ENCODE data around the gene CDCA8.
A peak's percentile ranks its signal among the peaks of the same experiment; 100 is the strongest.

CDCA8 gene

GRCh38 chr1:37692078-37692833, at the start of gene CDCA8:
Gene CDCA8, plus strand, starts transcription at chr1:37692516. Its CDS starts 175 bp downstream, at chr1:37692691.
- Histone ChIP-seq H3K4me3 (ENCODE audit: low read depth in 1 of 2, low read length in 1 of 2) (peak within 1 kb of the TSS; percentile 76 to 96), H3K27me3 (no peaks in the 10 kb centered on the region), H3K27ac (peak within 1 kb of the TSS; percentile 75), H3K9me3 (no peaks in the 10 kb centered on the region), H3K4me1 (ENCODE audit: control insufficient read depth in 1 of 2, insufficient read depth in 1 of 2, low read depth in 1 of 2, low read length in 1 of 2) (peaks cover 33% of the 10 kb centered on the region in 2 experiments), H3K36me3 (peaks cover 15% of the 10 kb centered on the region)
- peak; percentile 78 for TF ChIP-seq CTCF (IDR thresholded peaks at IDR 0.05)

- H3K9me3 ChIP-seq, result no peaks in the 10 kb centered on the region
- H3K36me3 ChIP-seq, result no peaks in the 10 kb centered on the region
- TF ChIP-seq CTCF (IDR thresholded peaks at IDR 0.05), result no peak
Observed at GRCh38 chr1:37647281-37647680, 45.0 kb upstream of the CDCA8 start.

GRCh38 chr1:37650173-37650572, 42.1 kb upstream of the CDCA8 start:
- no peak overlapping the region for H3K4me3 ChIP-seq (ENCODE audit: low read depth in 1 of 2, low read length in 1 of 2)
- no peak overlapping the region for H3K27ac ChIP-seq
- H3K4me1 ChIP-seq (ENCODE audit: control insufficient read depth in 1 of 2, insufficient read depth in 1 of 2, low read depth in 1 of 2, low read length in 1 of 2), result no peaks in the 10 kb centered on the region
- H3K36me3 ChIP-seq, result no peaks in the 10 kb centered on the region
- no peak for TF ChIP-seq CTCF (IDR thresholded peaks at IDR 0.05)
- peaks cover 23% of the 10 kb centered on the region for H3K27me3 ChIP-seq
- no peaks in the 10 kb centered on the region for H3K9me3 ChIP-seq

More at GRCh38 chr1:37647281-37647680, 45.0 kb upstream of the CDCA8 start:
- Histone ChIP-seq H3K4me3 (ENCODE audit: low read depth in 1 of 2, low read length in 1 of 2) (no peak overlapping the region), H3K4me1 (ENCODE audit: control insufficient read depth in 1 of 2, insufficient read depth in 1 of 2, low read depth in 1 of 2, low read length in 1 of 2) (no peaks in the 10 kb centered on the region), H3K27ac (no peak overlapping the region), H3K27me3 (peaks cover 52% of the 10 kb centered on the region)

GRCh38 chr1:37650721-37651120, 41.6 kb upstream of the CDCA8 start:
- H3K36me3 ChIP-seq, result no peaks in the 10 kb centered on the region
- no peaks in the 10 kb centered on the region for H3K4me1 ChIP-seq (ENCODE audit: control insufficient read depth in 1 of 2, insufficient read depth in 1 of 2, low read depth in 1 of 2, low read length in 1 of 2)
- no peak overlapping the region for H3K27ac ChIP-seq
- peaks cover 17% of the 10 kb centered on the region for H3K27me3 ChIP-seq
- no peaks in the 10 kb centered on the region for H3K9me3 ChIP-seq
- no peak for TF ChIP-seq CTCF (IDR thresholded peaks at IDR 0.05)
- H3K4me3 ChIP-seq (ENCODE audit: low read depth in 1 of 2, low read length in 1 of 2), result no peak overlapping the region

GRCh38 chr1:37651803-37652202, 40.5 kb upstream of the CDCA8 start:
- no peaks in the 10 kb centered on the region for H3K36me3 ChIP-seq

More at GRCh38 chr1:37651803-37652202, 40.5 kb upstream of the CDCA8 start:
- Histone ChIP-seq H3K27me3 (peaks cover 6% of the 10 kb centered on the region), H3K27ac (no peak overlapping the region), H3K4me1 (ENCODE audit: control insufficient read depth in 1 of 2, insufficient read depth in 1 of 2, low read depth in 1 of 2, low read length in 1 of 2) (no peaks in the 10 kb centered on the region), H3K9me3 (no peaks in the 10 kb centered on the region), H3K4me3 (ENCODE audit: low read depth in 1 of 2, low read length in 1 of 2) (no peak overlapping the region)
- no peak for TF ChIP-seq CTCF (IDR thresholded peaks at IDR 0.05)

All from neutrophil (primary cell).